IMR-90 (cell line): Measurements from ENCODE around the gene NUP42. TPM values are rescaled to one million over a fixed set of nuclear protein-coding genes. Genes with fewer than 3 reads are reported as not detected.

ENCODE experiments used
- ATAC-seq: fragments of 200-7000 bp; cut with Tn5 transposase; 2 replicates; pipeline ENCODE4 v1.9.1; 2020; ENCODE audit warnings: low read depth, mild to moderate bottlenecking, moderate library complexity
- BruUV-seq: library from RNA; stranded (reverse); fragments of 400-500 nt; replicated peaks from 2 replicates; lab custom pipeline; 2021; lab: Mats Ljungman, UMichigan
- CTCF ChIA-PET: fragments of 300-600 bp; formaldehyde crosslinking; extraction: SDS; loops from one replicate; lab custom pipeline; 2021; ENCODE audit warnings: antibody characterized with exemption; lab: Yijun Ruan, JAX
- POLR2A ChIA-PET: fragments of 300-600 bp; sonication (Branson Sonifier 250); formaldehyde crosslinking; loops from one replicate; lab custom pipeline; 2022; ENCODE audit warnings: antibody characterized with exemption; ENCODE audit not compliant: unreplicated experiment; lab: Charles Lee
- DNase-seq: peaks from one replicate; pipeline ENCODE4 v3.0.0; 2013
- H2AFZ ChIP-seq: replicated peaks from 2 replicates; pipeline ENCODE3; 2013; ENCODE audit warnings: low read length, mild to moderate bottlenecking; ENCODE audit not compliant: poor library complexity
- H2AK5ac ChIP-seq: 2 replicates; pipeline ENCODE4 v1.6.1; 2013; ENCODE audit warnings: low read depth, low read length, inconsistent platforms
- H2AK9ac ChIP-seq: replicated peaks from 2 replicates; pipeline ENCODE3; 2013; ENCODE audit warnings: mild to moderate bottlenecking, low read depth, low read length, moderate library complexity; ENCODE audit not compliant: poor library complexity
- H2BK120ac ChIP-seq: 2 replicates; pipeline ENCODE4 v1.6.1; 2013; ENCODE audit warnings: low read depth, low read length, inconsistent platforms
- H2BK15ac ChIP-seq: 3 replicates; pipeline ENCODE4 v1.6.1; 2013; ENCODE audit warnings: low read depth, low read length, inconsistent platforms
- H2BK20ac ChIP-seq: 2 replicates; pipeline ENCODE4 v1.6.1; 2013; ENCODE audit warnings: low read depth, mild to moderate bottlenecking, inconsistent platforms, low read length, moderate library complexity
- H2BK5ac ChIP-seq: 2 replicates; pipeline ENCODE4 v1.6.1; 2013; ENCODE audit warnings: mild to moderate bottlenecking, low read depth, low read length, inconsistent platforms; ENCODE audit not compliant: poor library complexity, severe bottlenecking
- H3K14ac ChIP-seq: replicated peaks from 2 replicates; pipeline ENCODE4 v1.6.1; 2013; ENCODE audit warnings: low read depth, low read length, inconsistent platforms
- H3K18ac ChIP-seq: 2 replicates; pipeline ENCODE4 v1.6.1; 2013; ENCODE audit warnings: low read depth, low read length, control low read depth
- H3K23ac ChIP-seq: 2 replicates; pipeline ENCODE4 v1.6.1; 2013; ENCODE audit warnings: low read depth, low read length, inconsistent platforms
- H3K27ac ChIP-seq: 2 replicates; pipeline ENCODE4 v1.5.1; 2013; ENCODE audit warnings: mild to moderate bottlenecking, control low read depth, low read length; ENCODE audit not compliant: insufficient read depth
- H3K27me3 ChIP-seq: 2 replicates; pipeline ENCODE4 v1.6.1; 2013; ENCODE audit warnings: low read length; ENCODE audit not compliant: control insufficient read depth, insufficient read depth
- H3K36me3 ChIP-seq: 2 replicates; pipeline ENCODE4 v1.6.1; 2013; ENCODE audit warnings: low read length, mixed read lengths; ENCODE audit not compliant: control insufficient read depth, insufficient read depth
- H3K4ac ChIP-seq: 2 replicates; pipeline ENCODE4 v1.6.1; 2013; ENCODE audit warnings: low read depth, low read length, inconsistent platforms
- H3K4me1 ChIP-seq: 2 replicates; pipeline ENCODE4 v1.6.1; 2013; ENCODE audit warnings: low read length, mixed read lengths; ENCODE audit not compliant: control insufficient read depth, insufficient read depth
- H3K4me2 ChIP-seq: 2 replicates; pipeline ENCODE4 v1.6.1; 2013; ENCODE audit warnings: low read depth, mild to moderate bottlenecking, control low read depth, low read length, moderate library complexity
- H3K4me3 ChIP-seq: 2 replicates; pipeline ENCODE4 v1.5.1; 2013; ENCODE audit warnings: low read depth, mild to moderate bottlenecking, control low read depth, low read length, moderate library complexity; ENCODE audit not compliant: insufficient read depth
- H3K56ac ChIP-seq: 2 replicates; pipeline ENCODE4 v1.6.1; 2013; ENCODE audit warnings: low read length, inconsistent platforms; ENCODE audit not compliant: insufficient read depth; ENCODE audit errors: extremely low read depth
- H3K79me1 ChIP-seq, 2 experiments: 2 replicates each; pipeline ENCODE4 v1.6.1; 2013; ENCODE audit warnings: low read length in 2 of 2, inconsistent platforms in 1 of 2, low read depth in 1 of 2
- H3K9ac ChIP-seq: 2 replicates; pipeline ENCODE4 v1.6.1; 2013; ENCODE audit warnings: low read depth, low read length, control low read depth
- H3K9me1 ChIP-seq: 2 replicates; pipeline ENCODE4 v1.6.1; 2013; ENCODE audit warnings: low read length, inconsistent platforms; ENCODE audit not compliant: insufficient read depth
- H3K9me3 ChIP-seq: 2 replicates; pipeline ENCODE4 v1.6.1; 2013; ENCODE audit warnings: low read length; ENCODE audit not compliant: control insufficient read depth, insufficient read depth
- H4K20me1 ChIP-seq: 2 replicates; pipeline ENCODE4 v1.6.1; 2013; ENCODE audit warnings: low read length, inconsistent platforms; ENCODE audit not compliant: insufficient read depth
- H4K5ac ChIP-seq: 2 replicates; pipeline ENCODE4 v1.6.1; 2013; ENCODE audit warnings: mild to moderate bottlenecking, low read depth, low read length, control low read depth
- H4K8ac ChIP-seq, 2 experiments: 2 replicates each; pipeline ENCODE4 v1.6.1; 2013; ENCODE audit warnings: low read depth in 2 of 2, low read length in 2 of 2, control low read depth in 1 of 2, inconsistent platforms in 1 of 2
- H4K91ac ChIP-seq: 2 replicates; pipeline ENCODE4 v1.6.1; 2013; ENCODE audit warnings: low read depth, low read length, inconsistent platforms; ENCODE audit not compliant: insufficient read depth
- NFE2L2 ChIP-seq: fragments of 150-350 bp; IDR thresholded peaks from 2 replicates; pipeline ENCODE4 v1.6.1; 2016; ENCODE audit warnings: low read depth, mild to moderate bottlenecking, low read length
- WGBS, 2 experiments: methylation state at CpG; one replicate each; pipeline versions ENCODE4 v1.1.5 to v1.1.7; 2013; ENCODE audit warnings: missing lambda C conversion rate in 2 of 2; ENCODE audit not compliant: insufficient read length in 1 of 2; ENCODE audit errors: extremely low coverage in 2 of 2; 5-methylcytosine and 5-hydroxymethylcytosine counted together
- dilution Hi-C: fragments of 300-500 bp; cut with HindIII; formaldehyde crosslinking; loops from one replicate; pipeline ENCODE4 v1.14.3; 2018; ENCODE audit warnings: low sequenced_read_pairs; ENCODE audit not compliant: unreplicated experiment
- in situ Hi-C: fragments of 300-500 bp; cut with MboI; formaldehyde crosslinking; loops from 3 replicates; pipeline ENCODE4 v1.14.3; 2019; ENCODE audit warnings: low sequenced_read_pairs, inconsistent platforms, mixed read lengths
- intact Hi-C: fragments of 100-400 bp; cut with micrococcal nuclease; formaldehyde crosslinking; loops from 2 replicates; pipeline ENCODE4 v1.10.0; 2022
- polyA plus RNA-seq, 3 experiments: library from polyadenylated mRNA; depleted of rRNA; stranded (reverse); fragments of >200 nt; gene quantifications; 2 replicates each; pipeline ENCODE4 v1.2.3, GENCODE V29; 2012; ENCODE audit warnings: low replicate concordance in 1 of 3
- total RNA-seq: library from RNA; depleted of rRNA; stranded (reverse); fragments of >200 nt; gene quantifications from 2 replicates; pipeline ENCODE4 v1.2.3, GENCODE V29; 2012

Gene NUP42
- total and polyA plus RNA-seq, 2 of the 4 experiments (the other 2 are of a cell fraction): 17.3 to 22.6 TPM

- H3K79me1 ChIP-seq: no peaks in the 10 kb centered on the region
- no peaks in the 10 kb centered on the region for H3K4me1 ChIP-seq
- no peak overlapping the region for H3K23ac ChIP-seq
- no peak overlapping the region for H3K9ac ChIP-seq
- intact Hi-C loops (no loop called here), dilution Hi-C loops (no loop called here), in situ Hi-C loops (no loop called here)
- H2AK5ac ChIP-seq: no peak overlapping the region
- no peak overlapping the region for H3K4me3 ChIP-seq
- no peak overlapping the region for H2AFZ ChIP-seq
- BruUV-seq: no TSS peak
- H3K27ac ChIP-seq: no peak overlapping the region
- CTCF ChIA-PET: interaction anchor here (0.6 kb wide), 1 partner anchor 147 kb away, joined by 8 read pairs; no protein-coding TSS in a partner anchor
- H4K20me1 ChIP-seq: no peaks in the 10 kb centered on the region
- no peak overlapping the region for H4K8ac ChIP-seq
- H3K56ac ChIP-seq: no peak overlapping the region
- H3K27me3 ChIP-seq: no peaks in the 10 kb centered on the region
- H2BK15ac ChIP-seq: no peak overlapping the region
- POLR2A ChIA-PET: no interaction called here
- DNase-seq (no peak), ATAC-seq (no peak)
- no peak overlapping the region for H2BK120ac ChIP-seq
- H4K5ac ChIP-seq: no peak overlapping the region
- 100% methylated on average over 2 of the region's 6 CpGs; no CpG with 5 or more reads in 1 of the 2 experiments for WGBS, 2 experiments
- H2BK5ac ChIP-seq: no peak overlapping the region
- H2AK9ac ChIP-seq: no peak overlapping the region
- no peak overlapping the region for H3K14ac ChIP-seq
- H3K18ac ChIP-seq: no peak overlapping the region
- H3K9me3 ChIP-seq: no peaks in the 10 kb centered on the region
- 0 out of 2 replicates have a peak, but pooled peaks cover 3% of the 10 kb centered on the region for H3K9me1 ChIP-seq
- no peak overlapping the region for H3K4me2 ChIP-seq
- H4K91ac ChIP-seq: no peak overlapping the region
- H3K4ac ChIP-seq: no peak overlapping the region
- peaks cover 14% of the 10 kb centered on the region; the same call in 1 of the 2 replicates for H3K36me3 ChIP-seq
- H2BK20ac ChIP-seq: no peak overlapping the region
- no peak for TF ChIP-seq NFE2L2
Measured at GRCh38 chr7:23157679-23158078, 24.2 kb upstream of the NUP42 start.
